HG03558 (cell line): ENCODE measurements around the gene RIOK3.
"Not testable (repeated sequence)": the region's sequence is repeated elsewhere in the genome, so short reads cannot be mapped to it uniquely, and the experiment has no call there.

Experiments used
- ATAC-seq: cut with Tn5 transposase; IDR thresholded peaks from one replicate; pipeline ENCODE4 v1.9.1; 2021; ENCODE audit warnings: moderate number of reproducible peaks; ENCODE audit not compliant: unreplicated experiment; ENCODE audit errors: extremely low read depth

Gene RIOK3

GRCh38 chr18:23451011-23451410, 2.1 kb upstream of the RIOK3 start:
- ATAC-seq, result no peak

- ATAC-seq, result no peak
Measured at GRCh38 chr18:23451491-23451890, 1.6 kb upstream of the RIOK3 start.

- no peak for ATAC-seq
Measured at GRCh38 chr18:23452347-23452727, 750 bp upstream of the RIOK3 start.

GRCh38 chr18:23453680-23454058, 582 bp downstream of the RIOK3 start:
- ATAC-seq, result no peak

- ATAC-seq, result no peak
Measured at GRCh38 chr18:23456835-23457234, 3.7 kb downstream of the RIOK3 start.

- ATAC-seq, result no peak
Measured at GRCh38 chr18:23458830-23459529, 5.9 kb downstream of the RIOK3 start.

- ATAC-seq, result no peak
Measured at GRCh38 chr18:23459530-23459921, 6.4 kb downstream of the RIOK3 start.

GRCh38 chr18:23460285-23461273, 7.5 kb downstream of the RIOK3 start:
- no peak for ATAC-seq

GRCh38 chr18:23462876-23463275, 9.8 kb downstream of the RIOK3 start:
- no peak for ATAC-seq

- no peak for ATAC-seq
Measured at GRCh38 chr18:23468753-23469459, 15.8 kb downstream of the RIOK3 start.

GRCh38 chr18:23470620-23471387, 17.7 kb downstream of the RIOK3 start:
- ATAC-seq, result no peak

GRCh38 chr18:23471486-23471885, 18.4 kb downstream of the RIOK3 start:
- no peak for ATAC-seq

GRCh38 chr18:23479829-23480505, 26.9 kb downstream of the RIOK3 start:
- ATAC-seq, result no peak

- no peak for ATAC-seq
Measured at GRCh38 chr18:23484561-23485182, 31.6 kb downstream of the RIOK3 start.

GRCh38 chr18:23485386-23485785, 32.3 kb downstream of the RIOK3 start:
- no peak for ATAC-seq

GRCh38 chr18:23487738-23488570, 34.9 kb downstream of the RIOK3 start:
- ATAC-seq, result no peak

GRCh38 chr18:23489586-23489985, 36.5 kb downstream of the RIOK3 start:
- not testable (repeated sequence) for ATAC-seq

- no peak for ATAC-seq
Measured at GRCh38 chr18:23493654-23494053, 40.6 kb downstream of the RIOK3 start.
